Left ventricle myocardium inferior (tissue), 1 donor: ENCODE measurements around the gene MAP3K9. TPM values are rescaled to one million over a fixed set of nuclear protein-coding genes. Genes with fewer than 3 reads are reported as not detected.

Experiments
- DNase-seq: peaks from one replicate; pipeline ENCODE4 v3.0.0-alpha.2; 2020
- H3K27ac ChIP-seq: fragments of 200-600 bp; replicated peaks from 2 replicates; pipeline ENCODE4 v1.8.0; 2021
- H3K27me3 ChIP-seq: fragments of 200-600 bp; 2 replicates; pipeline ENCODE4 v1.8.0; 2021; ENCODE audit warnings: low read depth
- H3K36me3 ChIP-seq: fragments of 200-600 bp; 2 replicates; pipeline ENCODE4 v1.8.0; 2021
- H3K4me1 ChIP-seq: fragments of 200-600 bp; 2 replicates; pipeline ENCODE4 v1.8.0; 2021
- H3K4me3 ChIP-seq: fragments of 200-600 bp; 2 replicates; pipeline ENCODE4 v1.8.0; 2021; ENCODE audit warnings: mild to moderate bottlenecking, moderate library complexity
- H3K9me3 ChIP-seq: fragments of 200-600 bp; replicated peaks from 2 replicates; pipeline ENCODE4 v1.8.0; 2021
- CTCF ChIP-seq: fragments of 200-600 bp; IDR thresholded peaks from 2 replicates; pipeline ENCODE4 v1.8.0; 2021; ENCODE audit warnings: antibody characterized with exemption, mild to moderate bottlenecking, borderline replicate concordance
- intact Hi-C: fragments of 100-400 bp; cut with micrococcal nuclease; formaldehyde crosslinking; loops from one replicate; pipeline ENCODE4 v1.11.0; 2022
- total RNA-seq: library from RNA; stranded (reverse); fragmentation: NEBNext Ultra II Directional; extraction: Animal tissue kit (Norgen Biotek cat#: 25700); gene quantifications from one replicate; pipeline ENCODE4 v1.2.1, GENCODE V29; 2021
- donor health status: DM: no; HTN: yes; CAD: no; lungs with severe emphysema.

Gene MAP3K9
- total RNA-seq, 1 donor from 2014 or later, result 1.9 TPM

- Histone ChIP-seq H3K27ac (no peak overlapping the region), H3K4me1 (peaks cover 12% of the 10 kb centered on the region), H3K36me3 (no peaks in the 10 kb centered on the region), H3K9me3 (no peaks in the 10 kb centered on the region), H3K27me3 (peaks cover 5% of the 10 kb centered on the region), H3K4me3 (no peak overlapping the region)
- intact Hi-C loops, result no loop called here
- no peak for DNase-seq
- TF ChIP-seq CTCF, result no peak
Measured at GRCh38 chr14:70722418-70722817, 86.9 kb downstream of the MAP3K9 start.

GRCh38 chr14:70721542-70721941 is 87.8 kb downstream of the MAP3K9 start:
- H3K9me3 ChIP-seq, result no peaks in the 10 kb centered on the region
- peaks cover 5% of the 10 kb centered on the region for H3K27me3 ChIP-seq
- no peak for DNase-seq
- H3K36me3 ChIP-seq, result no peaks in the 10 kb centered on the region
- TF ChIP-seq CTCF, result no peak
- H3K27ac ChIP-seq, result no peak overlapping the region
- intact Hi-C loops, result no loop called here
- H3K4me1 ChIP-seq, result peaks cover 3% of the 10 kb centered on the region
- H3K4me3 ChIP-seq, result no peak overlapping the region

DNA sequence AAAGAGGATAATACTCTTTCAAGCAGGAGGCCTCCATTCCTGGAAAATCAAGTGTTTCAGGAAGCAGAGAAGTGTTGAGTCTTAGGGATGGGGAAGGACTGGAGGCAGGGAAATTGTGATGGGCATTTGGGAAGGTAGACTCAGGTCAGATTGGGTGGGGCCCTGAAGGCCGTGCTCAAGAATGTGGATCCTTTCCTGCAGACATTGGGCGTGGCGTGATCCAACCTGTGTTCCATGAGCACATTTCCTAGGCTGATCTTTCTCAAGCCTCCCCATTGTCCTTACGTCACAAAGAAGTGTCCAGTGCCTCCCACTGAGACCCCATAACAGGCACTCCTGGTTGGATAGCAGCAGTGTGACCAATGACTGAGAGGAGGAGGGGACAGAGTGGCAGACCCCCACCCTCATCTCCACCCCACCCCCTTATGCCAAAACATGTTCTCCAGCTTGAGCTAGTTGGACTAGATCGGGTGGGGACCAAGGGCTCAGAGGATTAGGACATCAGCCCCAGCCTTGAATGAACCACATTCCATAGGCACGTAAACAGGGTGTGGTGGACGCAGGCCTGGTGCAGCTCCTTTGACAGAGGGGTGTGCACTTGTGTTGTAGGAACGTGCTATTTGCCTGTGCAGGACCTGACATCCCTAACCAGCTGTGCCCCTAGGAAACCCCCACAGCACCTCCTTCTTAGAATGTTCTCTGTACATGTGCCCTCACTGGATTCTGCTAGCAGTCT is 90.8 kb downstream of the MAP3K9 start:
- TF ChIP-seq CTCF, result no peak
- Histone ChIP-seq H3K36me3 (no peaks in the 10 kb centered on the region), H3K4me1 (peaks cover 7% of the 10 kb centered on the region), H3K27ac (no peak overlapping the region), H3K4me3 (no peak overlapping the region), H3K9me3 (no peaks in the 10 kb centered on the region), H3K27me3 (peaks cover 24% of the 10 kb centered on the region)
- DNase-seq, result no peak
- intact Hi-C loops, result no loop called here

DNA sequence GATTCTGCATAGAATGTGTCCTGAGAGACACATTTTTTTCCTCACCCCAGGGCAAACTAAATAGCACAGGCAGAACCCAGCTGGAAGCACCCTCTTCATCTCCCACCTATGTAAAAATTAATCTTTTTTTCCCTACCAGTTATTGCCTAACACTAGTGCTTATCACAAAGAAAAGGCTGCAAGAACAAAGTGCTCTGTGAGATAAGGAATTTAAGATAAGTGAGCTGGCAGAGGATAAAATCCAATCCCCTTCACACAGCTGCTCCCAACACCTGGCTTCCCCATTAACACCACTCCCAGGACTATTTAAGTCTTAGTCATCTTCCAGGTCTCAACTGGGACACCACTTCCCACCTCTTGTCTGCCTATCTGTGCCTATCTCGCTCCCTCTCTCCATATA is 92.4 kb downstream of the MAP3K9 start:
- H3K4me1 ChIP-seq, result peaks cover 14% of the 10 kb centered on the region
- no peaks in the 10 kb centered on the region for H3K9me3 ChIP-seq
- H3K27me3 ChIP-seq, result peaks cover 24% of the 10 kb centered on the region
- H3K4me3 ChIP-seq, result no peak overlapping the region
- H3K36me3 ChIP-seq, result no peaks in the 10 kb centered on the region
- no peak for TF ChIP-seq CTCF
- intact Hi-C loops, result no loop called here
- no peak overlapping the region for H3K27ac ChIP-seq
- no peak for DNase-seq

- intact Hi-C loops, result no loop called here
- Histone ChIP-seq H3K36me3 (no peaks in the 10 kb centered on the region), H3K9me3 (no peaks in the 10 kb centered on the region), H3K4me3 (no peak overlapping the region), H3K27me3 (peaks cover 24% of the 10 kb centered on the region), H3K27ac (no peak overlapping the region), H3K4me1 (peaks cover 14% of the 10 kb centered on the region)
- no peak for DNase-seq
- TF ChIP-seq CTCF, result no peak
Measured at GRCh38 chr14:70716483-70716882, 92.8 kb downstream of the MAP3K9 start.
